K562 (cell line): Measurements from ENCODE around the gene UBXN11. TPM values are rescaled to one million over a fixed set of nuclear protein-coding genes. Genes with fewer than 3 reads are reported as not detected.

Source experiments
- ATF1 ChIP-seq, 2 experiments: fragments of 450-650 bp in 1 of 2; IDR thresholded peaks; 2 replicates each; pipeline ENCODE4 v1.6.1; 2016; ENCODE audit warnings: missing compliant biosample characterization in 1 of 2, missing genetic modification characterization in 1 of 2
- DPF2 ChIP-seq: fragments of 450-650 bp; IDR thresholded peaks from 2 replicates; pipeline ENCODE4 v1.6.1; 2016
- ELF1 ChIP-seq: fragments of 200-800 bp; sonication (Bioruptor generic); IDR thresholded peaks from 2 replicates; pipeline ENCODE4 v1.6.1; 2016; ENCODE audit warnings: missing genetic modification characterization, missing compliant biosample characterization
- EP400 ChIP-seq: fragments of 450-650 bp; IDR thresholded peaks from 2 replicates; pipeline ENCODE4 v1.6.1; 2017; ENCODE audit warnings: antibody characterized with exemption, mild to moderate bottlenecking, moderate library complexity
- EWSR1 ChIP-seq: fragments of 450-650 bp; IDR thresholded peaks from 2 replicates; pipeline ENCODE4 v1.6.1; 2018; ENCODE audit warnings: borderline replicate concordance, mild to moderate bottlenecking, low read depth, moderate library complexity; ENCODE audit not compliant: partially characterized antibody
- FOXA1 ChIP-seq: fragments of 450-650 bp; IDR thresholded peaks from 2 replicates; pipeline ENCODE4 v1.6.1; 2016; ENCODE audit warnings: mild to moderate bottlenecking, borderline replicate concordance
- FOXJ3 ChIP-seq: sonication (generic); formaldehyde crosslinking; IDR thresholded peaks from 2 replicates; pipeline ENCODE4 v1.4.0; 2020; ENCODE audit warnings: mild to moderate bottlenecking, missing genetic modification reagents
- HDAC6 ChIP-seq: IDR thresholded peaks from 2 replicates; pipeline ENCODE4 v1.6.1; 2012; ENCODE audit warnings: low read depth, mild to moderate bottlenecking, control low read depth, inconsistent platforms, low read length, moderate library complexity
- LARP7 ChIP-seq: fragments of 450-650 bp; IDR thresholded peaks from 2 replicates; pipeline ENCODE4 v1.6.1; 2016
- MYBL2 ChIP-seq, 2 experiments: fragments of 450-650 bp in 1 of 2; sonication (generic) in 1 of 2; formaldehyde crosslinking in 1 of 2; IDR thresholded peaks; 2 replicates each; pipeline versions ENCODE4 v1.6.1 to v1.8.1; 2017 to 2022; ENCODE audit warnings: borderline replicate concordance in 1 of 2, inconsistent platforms in 1 of 2, low read depth in 1 of 2, mild to moderate bottlenecking in 1 of 2, missing genetic modification reagents in 1 of 2, moderate library complexity in 1 of 2
- MYC ChIP-seq, 2 experiments: fragments of 250-450 bp in 1 of 2; sonication (Bioruptor Pico) in 1 of 2; IDR thresholded peaks; 2 replicates each; pipeline versions ENCODE4 v1.5.1 to v1.6.1; 2012 to 2021; ENCODE audit warnings: low read depth in 2 of 2, borderline replicate concordance in 1 of 2, improper control_type of control experiment in 1 of 2, low read length in 1 of 2, mild to moderate bottlenecking in 1 of 2, moderate library complexity in 1 of 2
- PHB ChIP-seq: fragments of 250-450 bp; sonication (Bioruptor Pico); IDR thresholded peaks from 2 replicates; pipeline ENCODE4 v1.5.0; 2021
- PRMT5 ChIP-seq: sonication (generic); formaldehyde crosslinking; IDR thresholded peaks from 2 replicates; pipeline ENCODE4 v1.5.0; 2020; ENCODE audit warnings: missing genetic modification reagents
- ZNF197 ChIP-seq: fragments of 200-800 bp; sonication (Bioruptor generic); IDR thresholded peaks from 2 replicates; pipeline ENCODE4 v1.6.1; 2016; ENCODE audit warnings: low read depth, missing genetic modification characterization, missing compliant biosample characterization
- polyA plus RNA-seq, 8 experiments: library from polyadenylated mRNA; depleted of rRNA in 4 of 8; stranded (reverse) in 5 of 8; unstranded in 3 of 8; fragments of >200 nt; fragmentation: Nextera tagmentation in 2 of 8; fragmentation: Illumina TruSeq in 1 of 8; extraction: Ambion mirVana in 2 of 8; extraction: Trizol in 1 of 8; gene quantifications; 2 replicates each; pipeline versions ENCODE4 v1.2.1 to v1.2.3, GENCODE V29; 2011 to 2014; ENCODE audit warnings: inconsistent platforms in 1 of 8, missing spikeins in 1 of 8
- total RNA-seq, 7 experiments: library from RNA; depleted of rRNA in 6 of 7; stranded (reverse); fragments of >200 nt in 6 of 7; fragmentation: Illumina TruSeq in 2 of 7; extraction: Trizol in 2 of 7; gene quantifications; 2 replicates each; pipeline versions ENCODE4 v1.2.1 to v1.2.3, GENCODE V29; 2011 to 2021; ENCODE audit warnings: low replicate concordance in 1 of 7
- TF ChIP-seq, protein P1 (sequence below), 2 experiments: IDR thresholded peaks in 1 of 2; conservative IDR thresholded peaks in 1 of 2; 2 replicates each; pipeline ENCODE4 v1.6.1; 2016; ENCODE audit warnings: low read depth in 2 of 2, mild to moderate bottlenecking in 1 of 2, missing compliant biosample characterization in 1 of 2, missing genetic modification characterization in 1 of 2, moderate library complexity in 1 of 2
- TF ChIP-seq, protein P2 (sequence below): fragments of 250-450 bp; sonication (Bioruptor Pico); IDR thresholded peaks from 2 replicates; pipeline ENCODE4 v1.5.0; 2021
- TF ChIP-seq, protein P3 (sequence below): sonication (generic); formaldehyde crosslinking; IDR thresholded peaks from 2 replicates; pipeline ENCODE4 v1.9.0; 2022; ENCODE audit warnings: mild to moderate bottlenecking, missing genetic modification reagents
- TF ChIP-seq, protein P4 (sequence below), 2 experiments: fragments of 150-350 bp in 1 of 2; IDR thresholded peaks; 2 replicates each; pipeline ENCODE4 v1.6.1; 2012 to 2016; ENCODE audit warnings: low read depth in 2 of 2, low read length in 2 of 2, mild to moderate bottlenecking in 1 of 2, moderate library complexity in 1 of 2

The UBXN11 gene
- total and polyA plus RNA-seq, 9 of the 15 experiments (the other 6 are each of a cell fraction or from before 2014, with no cell fraction given): 0.48 to 34.3 (median 11.3) TPM

DNA sequence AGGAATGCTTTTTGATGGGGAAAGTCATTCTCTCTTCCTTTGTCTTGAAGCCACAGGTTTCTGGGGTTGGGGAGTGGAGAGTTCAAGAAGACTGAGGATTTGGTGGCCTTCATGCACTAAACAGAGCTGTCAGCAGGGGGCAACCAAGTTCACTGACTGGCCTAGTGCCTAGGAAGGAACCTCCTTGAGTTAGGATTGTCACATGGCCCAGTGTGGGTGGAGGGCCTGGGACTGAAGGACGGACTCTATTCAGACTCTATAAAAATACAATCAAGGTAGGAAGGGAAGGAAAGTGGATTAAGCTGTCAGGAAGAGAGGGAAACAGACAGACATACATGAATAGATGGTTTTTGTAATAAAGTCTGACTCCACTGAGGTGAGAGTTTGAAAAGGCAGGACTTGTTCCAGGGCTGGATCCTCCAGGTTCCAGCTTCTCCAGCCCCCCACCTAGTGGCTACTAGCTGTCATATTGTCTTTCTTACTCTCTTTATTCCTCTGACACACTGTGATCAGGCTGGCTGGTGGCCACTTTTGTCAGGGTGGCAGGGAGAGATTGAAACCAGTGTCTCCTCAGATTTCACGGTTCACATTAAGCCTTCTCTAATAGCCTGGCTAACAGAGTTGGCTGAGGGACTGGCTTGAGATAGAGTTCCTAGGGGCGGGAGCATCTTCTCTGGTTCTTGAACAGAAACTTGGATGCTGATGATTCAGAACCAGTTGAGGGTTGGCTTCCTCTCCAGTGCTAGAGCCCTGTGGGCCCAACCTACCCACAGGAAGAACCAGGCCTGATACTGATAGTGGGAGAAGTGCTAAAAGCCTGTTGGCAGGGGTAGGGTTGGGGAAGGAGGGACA is 30.6 kb downstream of the UBXN11 start (continued):
- TF ChIP-seq, protein P1, sequence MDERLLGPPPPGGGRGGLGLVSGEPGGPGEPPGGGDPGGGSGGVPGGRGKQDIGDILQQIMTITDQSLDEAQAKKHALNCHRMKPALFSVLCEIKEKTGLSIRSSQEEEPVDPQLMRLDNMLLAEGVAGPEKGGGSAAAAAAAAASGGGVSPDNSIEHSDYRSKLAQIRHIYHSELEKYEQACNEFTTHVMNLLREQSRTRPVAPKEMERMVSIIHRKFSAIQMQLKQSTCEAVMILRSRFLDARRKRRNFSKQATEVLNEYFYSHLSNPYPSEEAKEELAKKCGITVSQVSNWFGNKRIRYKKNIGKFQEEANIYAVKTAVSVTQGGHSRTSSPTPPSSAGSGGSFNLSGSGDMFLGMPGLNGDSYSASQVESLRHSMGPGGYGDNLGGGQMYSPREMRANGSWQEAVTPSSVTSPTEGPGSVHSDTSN (CRISPR knock-in tag; IDR thresholded peaks at IDR 0.05; ENCODE audit: low read depth): no peak
- TF ChIP-seq, protein P1 (tag; conservative IDR thresholded peaks at IDR 0.05; ENCODE audit: low read depth): no peak
- TF ChIP-seq PHB (CRISPR knock-in tag): no peak
- TF ChIP-seq, protein P2, sequence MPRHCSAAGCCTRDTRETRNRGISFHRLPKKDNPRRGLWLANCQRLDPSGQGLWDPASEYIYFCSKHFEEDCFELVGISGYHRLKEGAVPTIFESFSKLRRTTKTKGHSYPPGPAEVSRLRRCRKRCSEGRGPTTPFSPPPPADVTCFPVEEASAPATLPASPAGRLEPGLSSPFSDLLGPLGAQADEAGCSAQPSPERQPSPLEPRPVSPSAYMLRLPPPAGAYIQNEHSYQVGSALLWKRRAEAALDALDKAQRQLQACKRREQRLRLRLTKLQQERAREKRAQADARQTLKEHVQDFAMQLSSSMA (CRISPR knock-in tag): no peak
- TF ChIP-seq HDAC6: no peak
- TF ChIP-seq MYBL2 (IDR thresholded peaks at IDR 0.05; ENCODE audit: low read depth): no peak
- no peak for TF ChIP-seq MYBL2 (CRISPR knock-in tag; IDR thresholded peaks at IDR 0.05; ENCODE audit: borderline replicate concordance)
- TF ChIP-seq ELF1 (tag): peak; percentile 53; the same call in 1 of the 2 replicates
- TF ChIP-seq LARP7: no peak
- TF ChIP-seq, protein P3, sequence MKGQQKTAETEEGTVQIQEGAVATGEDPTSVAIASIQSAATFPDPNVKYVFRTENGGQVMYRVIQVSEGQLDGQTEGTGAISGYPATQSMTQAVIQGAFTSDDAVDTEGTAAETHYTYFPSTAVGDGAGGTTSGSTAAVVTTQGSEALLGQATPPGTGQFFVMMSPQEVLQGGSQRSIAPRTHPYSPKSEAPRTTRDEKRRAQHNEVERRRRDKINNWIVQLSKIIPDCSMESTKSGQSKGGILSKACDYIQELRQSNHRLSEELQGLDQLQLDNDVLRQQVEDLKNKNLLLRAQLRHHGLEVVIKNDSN: peak; percentile 92
- TF ChIP-seq DPF2: peak; percentile 78; the same call in 1 of the 2 replicates
- no peak for TF ChIP-seq PRMT5
- peak; percentile 89 for TF ChIP-seq MYC (IDR thresholded peaks at IDR 0.05; ENCODE audit: low read depth, low read length)
- no peak for TF ChIP-seq MYC (CRISPR knock-in tag; IDR thresholded peaks at IDR 0.05; ENCODE audit: borderline replicate concordance, low read depth)
- no peak for TF ChIP-seq FOXJ3 (CRISPR knock-in tag)
- TF ChIP-seq EWSR1: no peak
- TF ChIP-seq FOXA1: no peak
- no peak for TF ChIP-seq ATF1 (CRISPR knock-in tag; IDR thresholded peaks at IDR 0.05)
- TF ChIP-seq ATF1 (tag; IDR thresholded peaks at IDR 0.05): no peak; the same call in 1 of the 2 replicates
- no peak for TF ChIP-seq ZNF197 (CRISPR knock-in tag)
- TF ChIP-seq, protein P4, sequence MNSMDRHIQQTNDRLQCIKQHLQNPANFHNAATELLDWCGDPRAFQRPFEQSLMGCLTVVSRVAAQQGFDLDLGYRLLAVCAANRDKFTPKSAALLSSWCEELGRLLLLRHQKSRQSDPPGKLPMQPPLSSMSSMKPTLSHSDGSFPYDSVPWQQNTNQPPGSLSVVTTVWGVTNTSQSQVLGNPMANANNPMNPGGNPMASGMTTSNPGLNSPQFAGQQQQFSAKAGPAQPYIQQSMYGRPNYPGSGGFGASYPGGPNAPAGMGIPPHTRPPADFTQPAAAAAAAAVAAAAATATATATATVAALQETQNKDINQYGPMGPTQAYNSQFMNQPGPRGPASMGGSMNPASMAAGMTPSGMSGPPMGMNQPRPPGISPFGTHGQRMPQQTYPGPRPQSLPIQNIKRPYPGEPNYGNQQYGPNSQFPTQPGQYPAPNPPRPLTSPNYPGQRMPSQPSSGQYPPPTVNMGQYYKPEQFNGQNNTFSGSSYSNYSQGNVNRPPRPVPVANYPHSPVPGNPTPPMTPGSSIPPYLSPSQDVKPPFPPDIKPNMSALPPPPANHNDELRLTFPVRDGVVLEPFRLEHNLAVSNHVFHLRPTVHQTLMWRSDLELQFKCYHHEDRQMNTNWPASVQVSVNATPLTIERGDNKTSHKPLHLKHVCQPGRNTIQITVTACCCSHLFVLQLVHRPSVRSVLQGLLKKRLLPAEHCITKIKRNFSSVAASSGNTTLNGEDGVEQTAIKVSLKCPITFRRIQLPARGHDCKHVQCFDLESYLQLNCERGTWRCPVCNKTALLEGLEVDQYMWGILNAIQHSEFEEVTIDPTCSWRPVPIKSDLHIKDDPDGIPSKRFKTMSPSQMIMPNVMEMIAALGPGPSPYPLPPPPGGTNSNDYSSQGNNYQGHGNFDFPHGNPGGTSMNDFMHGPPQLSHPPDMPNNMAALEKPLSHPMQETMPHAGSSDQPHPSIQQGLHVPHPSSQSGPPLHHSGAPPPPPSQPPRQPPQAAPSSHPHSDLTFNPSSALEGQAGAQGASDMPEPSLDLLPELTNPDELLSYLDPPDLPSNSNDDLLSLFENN (IDR thresholded peaks at IDR 0.05; ENCODE audit: low read depth in 2 of 2, low read length in 2 of 2): no peak
- TF ChIP-seq EP400: peak; percentile 80
